ENCODE results near the gene COX20.
"Not testable (repeated sequence)": the region's sequence is repeated elsewhere in the genome, so short reads cannot be mapped to it uniquely, and the experiment has no call there.

Gene COX20

GRCh38 chr1:244835276-244836134, at the start of gene COX20:
TSS of gene COX20 (plus strand) at chr1:244835658. CDS start at chr1:244835715, 57 bp downstream.
- peak; percentile 83 to 87 (median 85) for DNase-seq (ENCODE audit: low read depth in 3 of 3)

- no peak for DNase-seq (ENCODE audit: low read depth in 3 of 3)
Observed at GRCh38 chr1:244788493-244789275, 46.8 kb upstream of the COX20 start.

GRCh38 chr1:244789276-244789580, 46.2 kb upstream of the COX20 start:
- DNase-seq (ENCODE audit: low read depth in 3 of 3): no peak

- DNase-seq (ENCODE audit: low read depth in 3 of 3): no peak
Observed at GRCh38 chr1:244789731-244790130, 45.7 kb upstream of the COX20 start.

- DNase-seq (ENCODE audit: low read depth in 3 of 3): no peak
Observed at GRCh38 chr1:244791061-244791460, 44.4 kb upstream of the COX20 start.

GRCh38 chr1:244792188-244792850, 43.1 kb upstream of the COX20 start:
- DNase-seq (ENCODE audit: low read depth in 3 of 3): no peak

GRCh38 chr1:244794071-244794470, 41.4 kb upstream of the COX20 start:
- DNase-seq (ENCODE audit: low read depth in 3 of 3): no peak

GRCh38 chr1:244794516-244794915, 40.9 kb upstream of the COX20 start:
- not testable (repeated sequence) for DNase-seq (ENCODE audit: low read depth in 3 of 3)

- peak; percentile 9 to 27 (median 13) for DNase-seq (ENCODE audit: low read depth in 3 of 3)
Observed at GRCh38 chr1:244796719-244797406, 38.6 kb upstream of the COX20 start.

- DNase-seq (ENCODE audit: low read depth in 3 of 3): no peak
Observed at GRCh38 chr1:244800821-244801220, 34.6 kb upstream of the COX20 start.

GRCh38 chr1:244801246-244801645, 34.2 kb upstream of the COX20 start:
- peak; percentile 9 to 35 (median 12) for DNase-seq (ENCODE audit: low read depth in 3 of 3)

GRCh38 chr1:244802041-244802440, 33.4 kb upstream of the COX20 start:
- DNase-seq (ENCODE audit: low read depth in 3 of 3): no peak

- DNase-seq (ENCODE audit: low read depth in 3 of 3): no peak
Observed at GRCh38 chr1:244802556-244803239, 32.8 kb upstream of the COX20 start.

- DNase-seq (ENCODE audit: low read depth in 3 of 3): no peak
Observed at GRCh38 chr1:244804841-244805240, 30.6 kb upstream of the COX20 start.

GRCh38 chr1:244807138-244807537, 28.3 kb upstream of the COX20 start:
- DNase-seq (ENCODE audit: low read depth in 3 of 3): no peak

- no peak for DNase-seq (ENCODE audit: low read depth in 3 of 3)
Observed at GRCh38 chr1:244810221-244810620, 25.2 kb upstream of the COX20 start.

- DNase-seq (ENCODE audit: low read depth in 3 of 3): no peak
Observed at GRCh38 chr1:244813327-244813726, 22.1 kb upstream of the COX20 start.

GRCh38 chr1:244815600-244816099, 19.8 kb upstream of the COX20 start:
- DNase-seq (ENCODE audit: low read depth in 3 of 3): no peak

GRCh38 chr1:244817415-244817894, 18.0 kb upstream of the COX20 start:
- no peak for DNase-seq (ENCODE audit: low read depth in 3 of 3)

- no peak for DNase-seq (ENCODE audit: low read depth in 3 of 3)
Observed at GRCh38 chr1:244820131-244820530, 15.3 kb upstream of the COX20 start.

- no peak for DNase-seq (ENCODE audit: low read depth in 3 of 3)
Observed at GRCh38 chr1:244821134-244821533, 14.3 kb upstream of the COX20 start.
